GM23338 (cell line): Measurements from ENCODE around the gene PKD2L1.

ENCODE experiments used
- CTCF ChIP-seq, 2 experiments: fragments of 200-600 bp in 1 of 2; sonication (generic) in 1 of 2; conservative IDR thresholded peaks; 2 replicates each; pipeline versions ENCODE4 v1.5.1 to v1.6.1; 2016 to 2017; ENCODE audit warnings: antibody characterized with exemption in 2 of 2, low read depth in 2 of 2, mild to moderate bottlenecking in 2 of 2, moderate library complexity in 1 of 2
- EZH2 ChIP-seq: fragments of 200-600 bp; sonication (generic); IDR thresholded peaks from one replicate; pipeline ENCODE4 v1.8.0; 2017; ENCODE audit warnings: antibody characterized with exemption, mild to moderate bottlenecking, low read depth; ENCODE audit not compliant: unreplicated experiment
- POLR2AphosphoS5 ChIP-seq: IDR thresholded peaks from 2 replicates; pipeline ENCODE4 v1.6.1; 2016; ENCODE audit warnings: antibody characterized with exemption, low read depth

GRCh38 chr10:100333106-100333505 lies 3.1 kb upstream of the PKD2L1 start:
- TF ChIP-seq CTCF (conservative IDR thresholded peaks at IDR 0.05; ENCODE audit: low read depth in 2 of 2) (peak in 1 of 2 experiments; percentile 50; a peak in 2 of 4 replicates), POLR2AphosphoS5 (no peak), EZH2 (no peak)
